ENCODE results near the gene GRSF1. TPM values are rescaled to one million over a fixed set of nuclear protein-coding genes. Genes with fewer than 3 reads are reported as not detected.

The GRSF1 gene
- total RNA-seq, 2 experiments from 2014 or later, result 32.8 to 67.0 TPM

DNA sequence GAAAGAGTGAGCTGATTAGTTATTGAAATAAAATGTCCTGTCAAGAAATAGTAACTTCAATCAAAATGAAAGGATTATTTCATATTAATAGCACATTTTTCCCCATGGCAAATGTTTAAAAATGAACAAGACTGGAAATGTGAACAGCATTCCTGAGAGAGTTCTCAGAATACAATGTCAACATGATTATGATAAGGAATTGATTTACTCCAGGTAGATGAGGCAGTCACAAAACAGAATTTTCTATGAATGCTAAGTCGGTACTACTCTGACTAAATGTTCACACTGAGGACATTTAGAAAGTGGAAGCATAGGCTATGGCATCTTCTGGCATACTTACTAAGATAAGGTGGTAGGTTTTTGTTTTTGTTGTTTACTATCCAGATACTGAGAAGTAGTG, 19.4 kb upstream of the GRSF1 start:
- Histone ChIP-seq H3K79me2 (ENCODE audit: insufficient read depth, low read depth, low read length) (no peaks in the 10 kb centered on the region), H2AFZ (ENCODE audit: low read length) (no peak overlapping the region), H3K4me2 (ENCODE audit: low read length) (no peak overlapping the region), H3K4me1 (ENCODE audit: insufficient read depth, low read length, poor library complexity, severe bottlenecking) (peaks cover 4% of the 10 kb centered on the region), H3K27ac (ENCODE audit: low read depth, low read length, poor library complexity, severe bottlenecking) (no peak overlapping the region), H3K4me3 (ENCODE audit: low read depth, low read length, poor library complexity, severe bottlenecking) (no peak overlapping the region), H3K9me2 (ENCODE audit: insufficient read depth, low read length) (no peaks in the 10 kb centered on the region), H3K9me3 (ENCODE audit: low read length) (no peaks in the 10 kb centered on the region), H3K36me3 (ENCODE audit: insufficient read depth, low read length) (no peaks in the 10 kb centered on the region), H4K20me1 (ENCODE audit: insufficient read depth, low read length) (no peaks in the 10 kb centered on the region)
- ChIA-PET CTCF (ENCODE audit: unreplicated experiment) (interaction anchor here (0.9 kb wide), 1 partner anchor 15 kb away, joined by 3 read pairs; no protein-coding TSS in a partner anchor), POLR2A (interaction anchor here (0.8 to 1.4 kb wide), 3 partner anchors 13 to 21 kb away, joined by 3 to 4 read pairs (median 4); no protein-coding TSS in a partner anchor)
- no TSS peak for BruUV-seq (replicated peaks)
- TF ChIP-seq EZH2phosphoT487 (IDR thresholded peaks at IDR 0.05; ENCODE audit: borderline replicate concordance, low read depth, low read length), result no peak
- TF ChIP-seq, protein P1, sequence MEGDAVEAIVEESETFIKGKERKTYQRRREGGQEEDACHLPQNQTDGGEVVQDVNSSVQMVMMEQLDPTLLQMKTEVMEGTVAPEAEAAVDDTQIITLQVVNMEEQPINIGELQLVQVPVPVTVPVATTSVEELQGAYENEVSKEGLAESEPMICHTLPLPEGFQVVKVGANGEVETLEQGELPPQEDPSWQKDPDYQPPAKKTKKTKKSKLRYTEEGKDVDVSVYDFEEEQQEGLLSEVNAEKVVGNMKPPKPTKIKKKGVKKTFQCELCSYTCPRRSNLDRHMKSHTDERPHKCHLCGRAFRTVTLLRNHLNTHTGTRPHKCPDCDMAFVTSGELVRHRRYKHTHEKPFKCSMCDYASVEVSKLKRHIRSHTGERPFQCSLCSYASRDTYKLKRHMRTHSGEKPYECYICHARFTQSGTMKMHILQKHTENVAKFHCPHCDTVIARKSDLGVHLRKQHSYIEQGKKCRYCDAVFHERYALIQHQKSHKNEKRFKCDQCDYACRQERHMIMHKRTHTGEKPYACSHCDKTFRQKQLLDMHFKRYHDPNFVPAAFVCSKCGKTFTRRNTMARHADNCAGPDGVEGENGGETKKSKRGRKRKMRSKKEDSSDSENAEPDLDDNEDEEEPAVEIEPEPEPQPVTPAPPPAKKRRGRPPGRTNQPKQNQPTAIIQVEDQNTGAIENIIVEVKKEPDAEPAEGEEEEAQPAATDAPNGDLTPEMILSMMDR (conservative IDR thresholded peaks at IDR 0.05; ENCODE audit: low read length), result no peak
- intact Hi-C loops (cut with micrococcal nuclease; ENCODE audit: unreplicated experiment), result no loop called here
- no peak for DNase-seq (ENCODE audit: low spot score)

DNA sequence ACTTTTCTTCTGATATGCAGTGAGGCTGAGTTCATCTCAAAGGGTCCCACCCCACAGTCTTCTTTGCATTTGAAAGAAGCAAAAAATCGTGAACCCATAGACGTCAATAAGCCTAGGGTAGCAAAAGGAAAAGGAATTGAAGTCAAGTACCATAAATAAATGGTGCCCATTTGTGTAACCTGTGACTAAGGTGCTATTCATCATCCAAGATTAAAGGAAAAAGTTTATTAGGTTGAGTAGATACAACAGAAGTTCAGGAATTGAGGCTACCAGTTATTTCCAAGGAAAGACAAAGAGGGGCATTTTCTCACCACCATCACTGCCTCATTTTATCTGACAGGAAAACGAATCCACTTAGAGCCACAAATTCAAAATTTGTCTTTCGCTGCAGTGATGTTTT, 18.8 kb upstream of the GRSF1 start:
- Histone ChIP-seq H3K9me2 (ENCODE audit: insufficient read depth, low read length) (no peaks in the 10 kb centered on the region), H3K36me3 (ENCODE audit: insufficient read depth, low read length) (no peaks in the 10 kb centered on the region), H4K20me1 (ENCODE audit: insufficient read depth, low read length) (no peaks in the 10 kb centered on the region), H3K9me3 (ENCODE audit: low read length) (no peaks in the 10 kb centered on the region), H2AFZ (ENCODE audit: low read length) (no peak overlapping the region), H3K27ac (ENCODE audit: low read depth, low read length, poor library complexity, severe bottlenecking) (no peak overlapping the region), H3K4me1 (ENCODE audit: insufficient read depth, low read length, poor library complexity, severe bottlenecking) (peaks cover 7% of the 10 kb centered on the region), H3K79me2 (ENCODE audit: insufficient read depth, low read depth, low read length) (no peaks in the 10 kb centered on the region), H3K4me2 (ENCODE audit: low read length) (no peak overlapping the region), H3K4me3 (ENCODE audit: low read depth, low read length, poor library complexity, severe bottlenecking) (no peak overlapping the region)
- ChIA-PET CTCF (ENCODE audit: unreplicated experiment) (interaction anchor here (0.5 to 0.9 kb wide), 2 partner anchors 16 to 298 kb away, joined by 3 read pairs; no protein-coding TSS in a partner anchor), POLR2A (interaction anchor here (1.4 kb wide), 1 partner anchor 15 kb away, joined by 4 read pairs; no protein-coding TSS in a partner anchor)
- BruUV-seq (replicated peaks), result no TSS peak
- TF ChIP-seq EZH2phosphoT487 (IDR thresholded peaks at IDR 0.05; ENCODE audit: borderline replicate concordance, low read depth, low read length), result no peak
- TF ChIP-seq, protein P1 (conservative IDR thresholded peaks at IDR 0.05; ENCODE audit: low read length), result no peak
- no peak for DNase-seq (ENCODE audit: low spot score)
- intact Hi-C loops (cut with micrococcal nuclease; ENCODE audit: unreplicated experiment), result no loop called here

DNA sequence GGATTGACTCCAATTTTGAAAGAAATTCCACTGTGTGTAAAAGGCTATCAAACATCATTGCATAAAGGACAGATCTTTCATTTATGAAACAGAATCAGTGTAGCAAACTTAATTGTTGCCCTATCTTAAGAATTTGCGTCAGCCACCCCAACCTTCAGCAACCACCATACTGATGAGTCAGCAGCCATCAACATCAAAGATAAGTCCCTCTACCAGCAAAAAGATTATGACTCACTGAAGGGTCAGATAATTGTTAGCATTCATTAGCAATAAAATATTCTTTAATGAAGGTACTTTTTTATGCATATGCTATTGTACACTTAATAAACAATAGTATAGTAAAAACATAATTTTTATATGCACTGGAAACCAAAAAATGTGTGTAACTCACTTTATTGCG, 15.8 kb upstream of the GRSF1 start:
- peaks cover 7% of the 10 kb centered on the region for H3K4me1 ChIP-seq (ENCODE audit: insufficient read depth, low read length, poor library complexity, severe bottlenecking)
- CTCF ChIA-PET (ENCODE audit: unreplicated experiment), result no interaction called here
- no TSS peak for BruUV-seq (replicated peaks)

More for the DNA sequence above, 15.8 kb upstream of the GRSF1 start:
- Histone ChIP-seq H2AFZ (ENCODE audit: low read length) (no peak overlapping the region), H3K79me2 (ENCODE audit: insufficient read depth, low read depth, low read length) (no peaks in the 10 kb centered on the region), H4K20me1 (ENCODE audit: insufficient read depth, low read length) (no peaks in the 10 kb centered on the region), H3K9me2 (ENCODE audit: insufficient read depth, low read length) (no peaks in the 10 kb centered on the region), H3K27ac (ENCODE audit: low read depth, low read length, poor library complexity, severe bottlenecking) (no peak overlapping the region), H3K9me3 (ENCODE audit: low read length) (no peaks in the 10 kb centered on the region), H3K4me2 (ENCODE audit: low read length) (no peak overlapping the region), H3K36me3 (ENCODE audit: insufficient read depth, low read length) (no peaks in the 10 kb centered on the region), H3K4me3 (ENCODE audit: low read depth, low read length, poor library complexity, severe bottlenecking) (no peak overlapping the region)
- POLR2A ChIA-PET, result no interaction called here
- intact Hi-C loops (cut with micrococcal nuclease; ENCODE audit: unreplicated experiment), result no loop called here
- TF ChIP-seq EZH2phosphoT487 (IDR thresholded peaks at IDR 0.05; ENCODE audit: borderline replicate concordance, low read depth, low read length), result no peak
- TF ChIP-seq, protein P1 (conservative IDR thresholded peaks at IDR 0.05; ENCODE audit: low read length), result no peak
- DNase-seq (ENCODE audit: low spot score), result no peak
